Fibroblast of lung (primary cell): ENCODE results near the gene CCDC57.
"Not testable (repeated sequence)": the region's sequence is repeated elsewhere in the genome, so short reads cannot be mapped to it uniquely, and the experiment has no call there.

ENCODE experiments used
- EZH2 ChIP-seq: IDR thresholded peaks from 2 replicates; pipeline ENCODE4 v1.5.1; 2012; ENCODE audit warnings: low read length, control low read depth, mild to moderate bottlenecking; ENCODE audit errors: missing control alignments
- TF ChIP-seq, protein P1 (sequence below), 2 donors: IDR thresholded peaks in 1 of 2; conservative IDR thresholded peaks in 1 of 2; 1 replicate in 1 of 2; 2 replicates in 1 of 2; pipeline ENCODE4 v1.5.1; 2011 to 2012; ENCODE audit warnings: low read length in 2 of 2, control low read depth in 1 of 2, inconsistent platforms in 1 of 2, low read depth in 1 of 2, mild to moderate bottlenecking in 1 of 2

DNA sequence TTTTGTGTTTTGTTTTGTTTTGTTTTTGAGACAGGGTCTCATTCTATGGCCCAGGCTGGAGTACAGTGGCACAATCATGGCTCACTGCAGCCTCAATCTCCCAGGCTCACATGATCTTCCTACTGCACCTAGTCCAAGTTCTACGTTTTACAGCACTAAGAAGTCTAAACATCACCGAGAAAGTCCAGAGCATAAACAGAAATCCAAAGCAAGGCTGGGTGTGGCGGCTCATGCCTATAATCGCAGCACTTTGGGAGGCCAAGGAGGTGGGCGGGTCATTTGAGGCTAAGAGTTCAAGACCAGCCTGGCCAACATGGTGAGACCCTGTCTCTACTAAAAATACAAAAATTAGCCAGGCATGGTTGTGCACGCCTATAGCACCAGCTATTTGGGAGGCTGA is 19.6 kb downstream of the CCDC57 start:
- TF ChIP-seq, protein P1, sequence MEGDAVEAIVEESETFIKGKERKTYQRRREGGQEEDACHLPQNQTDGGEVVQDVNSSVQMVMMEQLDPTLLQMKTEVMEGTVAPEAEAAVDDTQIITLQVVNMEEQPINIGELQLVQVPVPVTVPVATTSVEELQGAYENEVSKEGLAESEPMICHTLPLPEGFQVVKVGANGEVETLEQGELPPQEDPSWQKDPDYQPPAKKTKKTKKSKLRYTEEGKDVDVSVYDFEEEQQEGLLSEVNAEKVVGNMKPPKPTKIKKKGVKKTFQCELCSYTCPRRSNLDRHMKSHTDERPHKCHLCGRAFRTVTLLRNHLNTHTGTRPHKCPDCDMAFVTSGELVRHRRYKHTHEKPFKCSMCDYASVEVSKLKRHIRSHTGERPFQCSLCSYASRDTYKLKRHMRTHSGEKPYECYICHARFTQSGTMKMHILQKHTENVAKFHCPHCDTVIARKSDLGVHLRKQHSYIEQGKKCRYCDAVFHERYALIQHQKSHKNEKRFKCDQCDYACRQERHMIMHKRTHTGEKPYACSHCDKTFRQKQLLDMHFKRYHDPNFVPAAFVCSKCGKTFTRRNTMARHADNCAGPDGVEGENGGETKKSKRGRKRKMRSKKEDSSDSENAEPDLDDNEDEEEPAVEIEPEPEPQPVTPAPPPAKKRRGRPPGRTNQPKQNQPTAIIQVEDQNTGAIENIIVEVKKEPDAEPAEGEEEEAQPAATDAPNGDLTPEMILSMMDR (conservative IDR thresholded peaks at IDR 0.05 in 1 of 2, IDR thresholded peaks at IDR 0.05 in 1 of 2; ENCODE audit: low read depth in 1 of 2, low read length in 2 of 2) = not testable (repeated sequence)
- TF ChIP-seq EZH2 = not testable (repeated sequence)
